CD4-positive, alpha-beta T cell treated with Interleukin-2 at 100 ng/mL for 4 hours (primary cell): Measurements from ENCODE around the gene VTN.
"Not testable (repeated sequence)": the region's sequence is repeated elsewhere in the genome, so short reads cannot be mapped to it uniquely, and the experiment has no call there.

Source experiments
- DNase-seq: peaks from one replicate; pipeline ENCODE4 v3.0.0-alpha.2; 2020; ENCODE audit warnings: low spot score

The VTN gene

GRCh38 chr17:28342313-28342712 lies 27.8 kb downstream of the VTN start:
- DNase-seq: no peak

DNA sequence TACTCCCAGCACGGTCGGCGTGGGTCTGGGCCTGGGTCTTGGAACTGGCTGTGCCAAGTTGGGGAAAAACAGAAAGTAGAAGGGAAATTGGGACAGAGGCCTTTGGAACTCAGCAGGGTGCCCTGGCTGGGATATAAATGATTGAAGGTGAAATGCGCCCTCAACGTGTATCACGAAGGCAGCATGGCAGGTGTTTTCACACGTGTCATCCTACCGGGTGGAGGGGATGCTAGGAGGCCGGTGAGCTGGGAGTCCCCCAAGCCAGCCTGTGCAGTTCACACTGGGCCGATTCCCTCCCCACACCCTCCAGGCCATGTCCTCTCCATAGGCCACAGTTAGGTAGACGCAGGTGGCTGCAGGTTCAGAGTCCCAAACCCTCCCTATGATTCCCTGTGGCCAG lies 28.6 kb downstream of the VTN start:
- DNase-seq: no peak

- DNase-seq: no peak
Measured at GRCh38 chr17:28340374-28340773, 29.7 kb downstream of the VTN start.

- no peak for DNase-seq
Measured at GRCh38 chr17:28339431-28339830, 30.7 kb downstream of the VTN start.

DNA sequence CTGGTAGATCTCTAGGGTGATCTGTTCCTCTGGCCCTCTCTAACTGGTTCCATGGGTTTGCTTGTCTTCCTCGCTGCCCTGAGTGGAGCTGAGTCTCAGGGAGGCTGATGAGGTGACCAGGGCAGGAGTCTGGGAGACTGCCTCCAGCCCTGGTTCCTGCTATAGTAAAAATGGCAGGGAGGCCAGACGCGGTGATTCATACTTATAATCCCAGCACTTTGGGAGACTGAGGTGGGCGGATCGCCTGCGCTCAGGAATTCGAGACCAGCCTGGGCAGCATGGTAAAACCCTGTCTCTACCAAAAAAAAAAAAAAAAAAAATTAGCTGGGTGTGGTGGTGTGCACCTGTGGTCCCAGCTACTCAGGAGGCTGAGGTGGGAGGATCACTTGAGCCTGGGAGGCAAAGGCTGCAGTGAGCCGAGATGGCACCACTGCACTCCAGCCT lies 31.3 kb downstream of the VTN start:
- not testable (repeated sequence) for DNase-seq

DNA sequence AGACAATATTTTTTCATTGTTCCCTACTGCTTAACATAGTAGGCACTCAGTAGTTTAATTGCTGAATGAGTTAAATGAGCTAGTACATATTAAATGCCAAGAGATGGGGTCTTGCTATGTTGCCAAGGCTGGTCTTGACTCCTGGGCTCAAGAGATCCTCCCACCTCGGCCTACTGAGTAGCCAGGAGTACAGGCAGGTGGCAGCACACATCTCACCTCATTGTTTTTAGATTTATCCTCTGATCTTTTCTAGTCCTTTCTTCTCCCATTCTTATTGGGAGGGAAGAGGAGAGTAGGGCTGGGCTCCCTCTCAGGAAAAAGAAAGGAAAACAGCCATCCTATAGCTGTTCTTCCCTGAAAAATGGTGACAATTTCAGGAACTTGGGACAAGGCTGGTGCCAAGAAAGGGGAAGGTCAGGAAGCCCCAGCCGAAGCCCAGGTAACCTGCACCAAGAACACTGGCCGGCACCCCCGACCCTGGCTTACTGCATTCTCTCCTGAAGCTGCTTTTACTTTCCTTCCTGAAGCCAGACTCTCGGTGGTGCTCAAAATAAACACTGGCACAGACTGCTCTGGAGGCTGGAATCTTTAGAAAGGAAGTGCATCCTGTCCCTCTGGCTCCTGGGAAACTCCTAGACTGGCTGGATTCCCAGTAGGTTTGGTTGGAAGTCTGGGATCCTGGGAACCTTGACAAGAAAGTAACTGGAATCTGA lies 31.9 kb downstream of the VTN start:
- no peak for DNase-seq

- DNase-seq: peak; percentile 7
Measured at GRCh38 chr17:28335959-28336871, 33.9 kb downstream of the VTN start.

- peak; percentile 99 for DNase-seq
Measured at GRCh38 chr17:28335201-28335958, 34.7 kb downstream of the VTN start, which contains the start of the genes IFT20 and TNFAIP1. TSS of gene IFT20 (minus strand) at chr17:28335472. CDS start at chr17:28331985, 3,487 bp downstream. TSS of gene TNFAIP1 (plus strand) at chr17:28335761. CDS start at chr17:28339522, 3,761 bp downstream.

DNA sequence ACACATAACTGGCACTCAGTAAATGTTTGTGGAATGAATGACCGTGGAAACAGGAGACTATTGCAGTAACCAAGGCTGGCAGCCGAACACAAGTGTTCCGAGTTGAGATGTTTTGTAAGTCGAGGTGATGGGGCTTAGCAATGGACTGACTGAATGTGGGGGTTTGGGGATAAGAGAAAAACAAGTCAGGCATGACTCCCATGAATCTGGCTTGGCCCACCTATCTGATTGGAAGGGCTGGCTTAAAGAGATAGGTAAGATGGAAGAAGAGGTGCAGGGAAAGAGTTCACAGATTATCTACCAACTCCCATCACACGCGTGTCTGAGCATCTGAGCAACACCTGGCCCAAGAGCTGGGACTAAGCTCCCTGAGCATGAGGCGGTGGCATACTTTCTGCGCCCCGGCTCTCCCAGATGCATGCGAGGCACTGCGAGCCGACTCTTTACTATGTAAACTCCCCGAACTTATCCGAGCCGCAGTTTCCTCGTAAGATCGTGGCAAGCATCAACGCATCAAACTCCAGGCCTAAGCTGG lies 35.4 kb downstream of the VTN start:
- no peak for DNase-seq

- no peak for DNase-seq
Measured at GRCh38 chr17:28334171-28334570, 35.9 kb downstream of the VTN start.

DNA sequence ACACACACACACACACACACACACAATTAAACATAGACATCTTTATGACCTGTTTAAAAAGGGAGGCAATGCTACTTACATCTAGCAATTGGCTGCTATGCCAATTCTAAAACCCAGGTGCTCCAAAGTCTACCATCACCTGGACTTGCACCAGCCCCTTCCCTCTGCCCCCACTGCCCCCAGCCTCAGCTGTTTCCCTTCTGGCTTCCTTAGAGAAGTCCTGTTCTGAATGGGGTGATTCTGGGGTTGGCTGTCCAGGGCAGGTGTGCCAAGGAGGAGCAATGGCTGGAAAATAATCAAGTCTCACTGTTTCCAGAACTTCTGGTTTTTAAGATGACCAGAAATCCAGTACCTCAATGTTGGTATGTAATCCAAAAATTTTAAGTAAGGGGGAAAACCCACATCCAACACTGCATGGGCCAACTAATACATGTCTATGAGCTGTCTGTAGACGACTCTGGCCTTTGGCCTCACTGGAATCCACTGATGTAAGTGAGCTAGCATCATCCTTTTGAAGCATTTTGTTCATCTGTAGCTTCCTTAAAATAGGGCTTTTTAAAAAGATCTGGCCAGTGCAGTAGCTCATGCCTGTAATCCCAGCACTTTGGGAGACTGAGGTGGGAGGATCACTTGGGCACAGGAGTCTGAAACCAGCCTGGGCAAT lies 36.9 kb downstream of the VTN start:
- no peak for DNase-seq

- no peak for DNase-seq
Measured at GRCh38 chr17:28331891-28332420, 38.2 kb downstream of the VTN start.

- no peak for DNase-seq
Measured at GRCh38 chr17:28330671-28331070, 39.4 kb downstream of the VTN start.

- no peak for DNase-seq
Measured at GRCh38 chr17:28328325-28328724, 41.8 kb downstream of the VTN start.

GRCh38 chr17:28327709-28328108 lies 42.4 kb downstream of the VTN start:
- DNase-seq: no peak

DNA sequence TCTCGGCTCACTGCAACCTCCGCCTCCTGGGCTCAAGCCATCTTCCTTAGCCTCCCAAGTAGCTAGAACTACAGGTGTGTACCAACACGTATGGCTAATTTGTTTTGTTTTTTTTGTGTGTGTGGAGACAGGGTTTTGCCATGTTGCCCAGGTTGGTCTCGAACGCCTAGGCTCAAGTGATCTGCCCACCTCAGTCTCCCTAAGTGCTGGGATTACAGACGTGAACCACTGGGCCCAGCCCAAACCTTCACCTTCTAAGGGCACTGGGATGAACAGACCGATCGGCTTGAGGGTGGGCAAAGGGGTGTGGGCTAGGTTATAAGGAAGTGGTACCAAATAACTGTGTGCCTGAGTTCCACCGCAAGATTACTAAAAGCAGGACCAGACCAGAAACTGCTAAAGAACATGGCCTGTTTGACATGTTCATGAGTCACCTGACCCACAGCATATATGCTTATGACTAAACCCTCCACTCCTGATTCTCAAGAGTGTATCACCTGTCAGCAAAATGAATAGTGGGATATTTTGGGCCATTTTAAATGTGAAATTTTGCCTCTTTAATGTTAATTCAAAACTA lies 43.0 kb downstream of the VTN start:
- no peak for DNase-seq

GRCh38 chr17:28326114-28326513 lies 44.0 kb downstream of the VTN start:
- DNase-seq: no peak

DNA sequence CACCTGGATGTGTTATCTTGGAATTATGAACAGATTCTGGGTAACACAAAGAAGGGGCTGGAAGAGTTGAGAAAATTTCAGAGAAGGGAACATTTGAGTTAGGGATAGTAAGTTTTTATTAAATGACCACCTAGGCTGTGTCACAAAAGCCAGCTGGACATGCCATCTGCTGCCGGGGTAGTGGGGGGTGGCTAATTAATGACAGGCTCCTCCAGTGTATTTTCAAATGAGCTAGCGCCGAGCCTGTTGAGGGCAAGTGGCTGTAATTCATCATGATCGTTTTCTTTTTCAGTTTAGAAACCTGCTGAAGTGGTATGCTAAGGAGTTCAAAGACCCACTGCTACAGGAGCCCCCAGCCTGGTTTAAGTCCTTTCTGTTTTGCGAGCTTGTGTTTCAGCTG lies 44.9 kb downstream of the VTN start:
- DNase-seq: no peak

- DNase-seq: no peak
Measured at GRCh38 chr17:28324781-28325180, 45.3 kb downstream of the VTN start.

GRCh38 chr17:28324267-28324745 lies 45.8 kb downstream of the VTN start:
- no peak for DNase-seq
